ENCODE data around the gene FLCN.

Gene FLCN

GRCh38 chr17:17214646-17215436, 22.1 kb downstream of the FLCN start:
- ChIA-PET POLR2A (ENCODE audit: low non-redundant PET) (no interaction called here), CTCF (interaction anchor here (0.6 kb wide), 1 partner anchor 15 kb away, joined by 3 read pairs; no protein-coding TSS in a partner anchor)

DNA sequence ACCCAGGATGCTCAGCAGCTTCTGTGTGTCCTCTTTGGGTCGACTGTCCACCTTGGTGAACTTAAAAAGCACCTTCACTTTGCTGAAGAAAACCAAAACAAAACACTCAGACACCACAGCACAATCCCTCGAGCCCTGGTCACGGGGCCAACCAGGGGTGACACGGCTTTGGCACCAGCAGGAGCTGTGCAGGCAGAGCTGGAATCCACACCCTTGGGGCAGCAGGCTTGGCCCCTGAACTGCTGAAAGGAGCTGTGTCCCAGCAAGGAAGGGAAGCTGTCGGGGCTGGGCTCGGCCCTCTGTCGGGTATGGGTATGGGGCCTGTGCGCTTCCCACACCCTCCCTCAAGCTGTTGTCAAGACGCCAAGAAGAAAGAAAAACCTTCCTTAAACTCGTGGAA, 23.2 kb downstream of the FLCN start:
- TF ChIP-seq CTCF (conservative IDR thresholded peaks at IDR 0.05; ENCODE audit: low read depth), result no peak
- DNase-seq (ENCODE audit: low spot score), result no peak
- CTCF ChIA-PET, result no interaction called here
- H3K27ac ChIP-seq, result peak overlapping the region; percentile 13
- POLR2A ChIA-PET (ENCODE audit: low non-redundant PET), result no interaction called here

More at GRCh38 chr17:17214646-17215436, 22.1 kb downstream of the FLCN start:
- DNase-seq (ENCODE audit: low spot score), result no peak
- H3K27ac ChIP-seq, result no peak overlapping the region
- TF ChIP-seq CTCF (conservative IDR thresholded peaks at IDR 0.05; ENCODE audit: low read depth), result no peak

DNA sequence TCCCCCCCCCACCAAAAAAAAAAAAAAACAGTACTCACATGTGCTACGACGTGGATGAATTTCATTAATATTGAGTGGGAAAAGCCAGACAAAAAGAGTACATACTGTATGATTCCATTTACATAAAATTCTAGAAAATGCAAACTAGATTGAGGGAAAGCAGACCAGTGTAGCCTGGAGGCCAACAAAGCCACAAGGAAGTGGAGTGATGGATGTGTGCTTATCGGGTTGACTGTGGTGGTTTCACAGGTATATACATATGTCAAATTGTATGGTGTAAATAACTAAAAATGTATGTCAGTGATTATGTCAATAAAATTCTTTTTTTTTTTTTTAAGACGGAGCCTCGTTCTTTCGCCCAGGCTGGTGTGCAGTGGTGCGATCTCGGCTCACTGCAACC, 29.0 kb downstream of the FLCN start:
- peak overlapping the region; percentile 87 for H3K27ac ChIP-seq
- TF ChIP-seq CTCF (conservative IDR thresholded peaks at IDR 0.05; ENCODE audit: low read depth), result no peak
- POLR2A ChIA-PET (ENCODE audit: low non-redundant PET), result no interaction called here
- CTCF ChIA-PET, result interaction anchor here (0.7 kb wide), 1 partner anchor 13 kb away, joined by 4 read pairs; no protein-coding TSS in a partner anchor
- no peak for DNase-seq (ENCODE audit: low spot score)

DNA sequence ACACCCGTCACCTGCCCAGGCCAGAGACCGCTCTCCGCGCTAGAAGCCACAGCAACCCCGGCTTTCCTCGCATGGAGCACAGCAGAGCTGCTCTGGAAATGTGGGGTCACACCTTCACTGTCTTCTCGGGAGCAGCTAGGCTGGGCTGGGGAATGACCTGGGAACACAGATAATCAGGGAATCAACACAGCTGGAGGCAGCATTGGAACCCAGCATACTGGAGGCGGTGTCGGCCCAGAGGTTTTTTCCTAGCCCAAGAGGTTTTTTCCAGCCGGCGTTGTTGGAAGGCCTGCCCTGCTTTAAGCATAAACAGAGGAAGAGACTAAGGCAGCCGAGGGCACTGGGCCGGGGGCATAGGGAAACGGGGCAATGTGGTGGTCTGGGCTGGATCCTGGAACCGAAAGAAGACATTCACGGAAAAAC, 30.0 kb downstream of the FLCN start:
- DNase-seq (ENCODE audit: low spot score), result no peak
- peak overlapping the region; percentile 87 for H3K27ac ChIP-seq
- ChIA-PET POLR2A (ENCODE audit: low non-redundant PET) (no interaction called here), CTCF (no interaction called here)
- TF ChIP-seq CTCF (conservative IDR thresholded peaks at IDR 0.05; ENCODE audit: low read depth), result no peak

DNA sequence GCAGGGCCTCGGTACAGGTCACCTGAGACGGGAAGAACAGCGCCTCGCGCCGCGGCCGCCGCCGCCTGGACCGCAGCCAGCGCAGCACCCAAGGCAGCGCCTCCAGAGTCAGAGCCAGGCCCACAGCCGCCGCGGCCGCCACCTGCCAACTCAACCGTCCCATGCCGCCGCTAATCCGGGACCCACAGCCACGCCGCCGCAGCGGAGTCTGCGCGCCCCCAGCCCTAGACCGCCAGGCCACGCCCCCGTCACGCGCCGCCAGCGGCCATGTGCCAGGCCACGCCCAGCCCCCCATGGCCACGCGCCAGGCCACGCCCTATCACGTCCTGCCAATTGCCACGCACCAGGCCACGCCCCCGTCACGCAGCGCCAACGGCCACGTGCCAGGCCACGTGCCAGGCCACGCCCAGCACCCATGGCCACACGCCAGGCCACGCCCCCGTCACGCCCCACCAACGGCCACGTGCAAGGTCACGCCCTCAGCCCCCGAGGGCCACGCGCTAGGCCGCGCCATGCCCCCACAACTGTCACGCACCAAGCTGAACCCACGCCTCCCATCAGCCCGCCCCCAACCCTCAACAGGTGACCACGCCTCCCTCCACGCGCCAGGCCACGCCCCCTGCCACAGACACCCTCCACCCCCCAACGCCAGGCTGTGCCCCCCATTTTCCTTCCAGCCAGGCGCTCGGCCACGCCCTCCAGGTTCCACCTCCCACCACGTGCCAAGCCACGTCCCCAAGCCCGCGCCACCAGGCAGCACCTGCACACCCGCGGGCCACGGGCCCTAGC, 30.6 kb downstream of the FLCN start, which contains the start of gene PLD6:
PLD6 (minus strand) TSS at position 210 of the 789 bp plus-strand sequence; CDS start at position 163, 47 bp downstream.
- peak within 1 kb of the TSS; percentile 87 for H3K27ac ChIP-seq
- ChIA-PET POLR2A (ENCODE audit: low non-redundant PET) (no interaction called here), CTCF (interaction anchor here (0.5 to 0.7 kb wide), 2 partner anchors 64 to 69 kb away, joined by 3 to 5 read pairs; no protein-coding TSS in a partner anchor)
- no peak for TF ChIP-seq CTCF (conservative IDR thresholded peaks at IDR 0.05; ENCODE audit: low read depth)
- peak; percentile 79 for DNase-seq (ENCODE audit: low spot score)

GRCh38 chr17:17205368-17206123, 31.4 kb downstream of the FLCN start:
- H3K27ac ChIP-seq, result peak overlapping the region; percentile 87
- no peak for TF ChIP-seq CTCF (conservative IDR thresholded peaks at IDR 0.05; ENCODE audit: low read depth)
- ChIA-PET CTCF (interaction anchor here (0.5 to 0.7 kb wide), 2 partner anchors 64 to 68 kb away, joined by 3 to 5 read pairs; no protein-coding TSS in a partner anchor), POLR2A (ENCODE audit: low non-redundant PET) (no interaction called here)
- DNase-seq (ENCODE audit: low spot score), result peak; percentile 73
